Ovary (tissue), 9 donors: ENCODE data around the gene DCTD. TPM values are rescaled to one million over a fixed set of nuclear protein-coding genes. Genes with fewer than 3 reads are reported as not detected.

Experiments
- DNase-seq, 5 donors: peaks; one replicate each; pipeline ENCODE4 v3.0.0-alpha.2; 2019 to 2020
- H3K27ac ChIP-seq, 2 donors: fragments of 200-600 bp; one replicate each; pipeline versions ENCODE4 v1.5.1 to v1.8.0; 2019 to 2022
- H3K27me3 ChIP-seq: fragments of 200-600 bp; one replicate; pipeline ENCODE4 v1.8.0; 2022
- H3K36me3 ChIP-seq: fragments of 200-600 bp; sonication (generic); one replicate; pipeline ENCODE4 v1.5.1; 2019
- H3K4me1 ChIP-seq: one replicate; pipeline ENCODE4 v1.8.1; 2013; ENCODE audit warnings: mild to moderate bottlenecking, moderate library complexity; ENCODE audit not compliant: insufficient read depth
- H3K4me3 ChIP-seq: fragments of 200-600 bp; sonication (generic); one replicate; pipeline ENCODE4 v1.5.1; 2017
- H3K9me3 ChIP-seq, 2 donors: fragments of 200-600 bp in 1 of 2; sonication (generic) in 1 of 2; one replicate each; pipeline versions ENCODE4 v1.5.1 to v1.8.1; 2013 to 2019; ENCODE audit warnings: mild to moderate bottlenecking in 1 of 2, moderate library complexity in 1 of 2
- EP300 ChIP-seq: sonication (generic); formaldehyde crosslinking; IDR thresholded peaks from one replicate; pipeline ENCODE4 v1.6.1; 2017; ENCODE audit warnings: antibody characterized with exemption
- POLR2A ChIP-seq: fragments of 450-650 bp; IDR thresholded peaks from one replicate; pipeline ENCODE4 v1.6.1; 2017; ENCODE audit warnings: antibody characterized with exemption, mild to moderate bottlenecking, moderate library complexity
- WGBS, 3 donors: extraction: QIAGEN DNeasy Blood & Tissue Kit in 1 of 3; methylation state at CpG; one replicate each; pipeline versions ENCODE4 v1.1.5 to v1.1.7; 2013 to 2017; 5-methylcytosine and 5-hydroxymethylcytosine counted together
- intact Hi-C, 4 donors: fragments of 100-400 bp; cut with DNase I; formaldehyde crosslinking; loops; one replicate each; pipeline versions ENCODE4 v1.11.0 to v1.15.1; 2022 to 2023
- polyA plus RNA-seq, 2 donors: library from polyadenylated mRNA; stranded (reverse); fragments of 200-250 nt in 1 of 2; fragments of 350-450 nt in 1 of 2; fragmentation: Illumina TruSeq in 1 of 2; extraction: RNeasy Lipid Tissue Mini Kit (QIAGEN cat#74804) in 1 of 2; gene quantifications; one replicate each; pipeline ENCODE4 v1.2.3, GENCODE V29; 2013 to 2014
- total RNA-seq, 7 donors: library from RNA; depleted of rRNA in 2 of 7; stranded (reverse); fragments of >200 nt in 2 of 7; fragmentation: NEBNext Ultra II Directional in 3 of 7; extraction: Animal tissue kit (Norgen Biotek cat#: 25700) in 3 of 7; gene quantifications; one replicate each; pipeline versions ENCODE4 v1.1.0 to v1.2.4, GENCODE V29; 2016 to 2023
- TF ChIP-seq, protein P1 (sequence below), 3 donors: fragments of 450-650 bp in 2 of 3; fragments of 200-600 bp in 1 of 3; IDR thresholded peaks; one replicate each; pipeline versions ENCODE4 v1.5.1 to v1.8.0; 2016 to 2022; ENCODE audit warnings: antibody characterized with exemption in 3 of 3, mild to moderate bottlenecking in 1 of 3
- donor health status: DM: no; HTN: no; CAD: no; lungs with moderate emphysema.
- donor health status: DM: no; HTN: no; CAD: no.
- donor health status: Bipolar disorder and iron deficiency.
- donor health status: DM: yes; HTN: yes; CAD: no.
- donor health status: DM: no; HTN: no; CAD: no.
- donor health status: DM: yes; HTN: yes; CAD: no.

DCTD gene
- total and polyA plus RNA-seq, 9 donors = 34.1 to 272 (median 91.6) TPM

DNA sequence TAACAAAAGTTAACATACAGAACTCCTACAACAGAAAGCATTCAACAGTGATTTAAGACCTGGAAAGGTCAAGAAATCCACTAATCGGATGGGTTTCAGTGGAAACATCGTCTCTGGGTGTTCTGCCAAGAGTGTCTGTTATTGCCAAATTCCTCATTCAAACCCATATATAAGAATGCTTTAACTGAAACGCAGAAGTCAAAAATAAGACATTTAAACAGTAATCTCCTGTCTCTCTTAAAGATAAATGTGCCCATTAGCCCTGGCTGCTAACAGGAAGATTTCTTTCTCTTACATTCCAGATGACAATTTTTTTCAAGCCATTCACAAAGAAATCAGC lies 31.5 kb downstream of the DCTD start:
- H3K36me3 ChIP-seq = no peaks in the 10 kb centered on the region
- no peak for DNase-seq
- 4 to 8% (median 4%) methylated on average over 3 of the region's 3 CpGs for WGBS, 3 donors
- no peak overlapping the region for H3K4me3 ChIP-seq
- TF ChIP-seq, protein P1, sequence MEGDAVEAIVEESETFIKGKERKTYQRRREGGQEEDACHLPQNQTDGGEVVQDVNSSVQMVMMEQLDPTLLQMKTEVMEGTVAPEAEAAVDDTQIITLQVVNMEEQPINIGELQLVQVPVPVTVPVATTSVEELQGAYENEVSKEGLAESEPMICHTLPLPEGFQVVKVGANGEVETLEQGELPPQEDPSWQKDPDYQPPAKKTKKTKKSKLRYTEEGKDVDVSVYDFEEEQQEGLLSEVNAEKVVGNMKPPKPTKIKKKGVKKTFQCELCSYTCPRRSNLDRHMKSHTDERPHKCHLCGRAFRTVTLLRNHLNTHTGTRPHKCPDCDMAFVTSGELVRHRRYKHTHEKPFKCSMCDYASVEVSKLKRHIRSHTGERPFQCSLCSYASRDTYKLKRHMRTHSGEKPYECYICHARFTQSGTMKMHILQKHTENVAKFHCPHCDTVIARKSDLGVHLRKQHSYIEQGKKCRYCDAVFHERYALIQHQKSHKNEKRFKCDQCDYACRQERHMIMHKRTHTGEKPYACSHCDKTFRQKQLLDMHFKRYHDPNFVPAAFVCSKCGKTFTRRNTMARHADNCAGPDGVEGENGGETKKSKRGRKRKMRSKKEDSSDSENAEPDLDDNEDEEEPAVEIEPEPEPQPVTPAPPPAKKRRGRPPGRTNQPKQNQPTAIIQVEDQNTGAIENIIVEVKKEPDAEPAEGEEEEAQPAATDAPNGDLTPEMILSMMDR (IDR thresholded peaks at IDR 0.05) = no peak
- TF ChIP-seq POLR2A = no peak
- no peak for TF ChIP-seq EP300
- no peak overlapping the region for H3K27ac ChIP-seq
- intact Hi-C loops = no loop called here
- no peaks in the 10 kb centered on the region for H3K9me3 ChIP-seq
- H3K27me3 ChIP-seq = no peaks in the 10 kb centered on the region
- H3K4me1 ChIP-seq = peaks cover 7% of the 10 kb centered on the region

DNA sequence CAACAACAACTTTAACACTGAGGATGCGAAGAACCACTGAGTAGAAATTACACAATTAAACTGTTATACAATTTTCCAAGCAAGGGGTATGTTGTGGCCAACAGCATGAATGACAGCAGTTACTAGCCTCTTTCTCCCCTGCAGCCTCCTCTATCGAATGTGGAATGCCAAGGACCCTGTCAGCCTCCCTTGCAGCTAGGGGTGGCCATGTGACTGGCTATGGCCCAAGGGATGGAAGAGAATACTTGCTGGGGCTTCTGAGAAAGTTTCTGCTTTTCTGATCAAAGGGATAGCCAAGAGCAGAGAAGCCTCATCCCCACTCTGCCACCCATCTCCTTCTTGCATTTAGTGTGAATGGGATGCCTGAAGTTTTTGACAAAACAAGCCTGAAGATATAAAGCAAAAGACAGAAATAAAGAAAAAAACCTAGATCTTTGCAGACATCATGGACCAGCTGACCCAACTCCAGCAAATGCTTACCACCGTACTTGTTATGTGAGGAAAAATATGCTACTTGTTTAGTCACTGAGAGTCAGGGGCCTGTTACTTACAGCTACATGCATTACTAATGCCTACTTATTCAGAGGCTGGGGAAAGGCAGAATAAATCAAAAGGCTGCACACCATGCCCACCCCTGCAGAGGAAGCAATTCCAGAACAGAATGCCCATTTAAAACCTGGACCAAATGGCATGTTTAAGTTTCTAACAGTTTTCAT lies 32.0 kb downstream of the DCTD start:
- intact Hi-C loops = no loop called here
- no peak for TF ChIP-seq POLR2A
- TF ChIP-seq, protein P1 (IDR thresholded peaks at IDR 0.05) = no peak
- no peak for TF ChIP-seq EP300
- Histone ChIP-seq H3K9me3 (no peaks in the 10 kb centered on the region), H3K27ac (no peak overlapping the region), H3K27me3 (no peaks in the 10 kb centered on the region), H3K36me3 (no peaks in the 10 kb centered on the region), H3K4me1 (peaks cover 7% of the 10 kb centered on the region), H3K4me3 (no peak overlapping the region)
- WGBS, 3 donors = 75 to 77% (median 75%) methylated on average over 3 of the region's 3 CpGs
- DNase-seq = no peak

DNA sequence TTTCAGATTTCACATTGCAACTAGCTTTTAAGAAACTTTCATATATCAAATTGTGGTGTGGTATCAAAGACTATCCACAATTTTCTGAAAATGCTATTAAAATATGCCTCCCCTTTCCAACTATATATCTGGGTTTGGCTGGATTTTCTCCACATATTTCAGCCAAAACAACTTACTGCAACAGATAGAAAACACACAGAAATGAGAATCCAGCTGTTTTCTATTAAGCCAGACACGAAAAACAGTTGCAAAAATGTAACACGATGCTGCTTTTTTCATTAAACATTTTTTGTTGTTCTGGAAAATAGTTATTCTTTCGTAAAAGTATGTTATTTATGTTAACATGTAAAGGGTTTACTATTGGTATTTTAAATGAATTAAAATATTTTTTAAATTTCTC lies 33.1 kb downstream of the DCTD start:
- intact Hi-C loops = no loop called here
- Histone ChIP-seq H3K27me3 (no peaks in the 10 kb centered on the region), H3K4me1 (peaks cover 7% of the 10 kb centered on the region), H3K4me3 (no peak overlapping the region), H3K36me3 (no peaks in the 10 kb centered on the region), H3K9me3 (no peaks in the 10 kb centered on the region), H3K27ac (no peak overlapping the region)
- WGBS, 3 donors = 12 to 31% (median 16%) methylated on average over 3 of the region's 3 CpGs
- DNase-seq = no peak
- TF ChIP-seq, protein P1 (IDR thresholded peaks at IDR 0.05) = no peak
- TF ChIP-seq EP300 (no peak), POLR2A (no peak)

DNA sequence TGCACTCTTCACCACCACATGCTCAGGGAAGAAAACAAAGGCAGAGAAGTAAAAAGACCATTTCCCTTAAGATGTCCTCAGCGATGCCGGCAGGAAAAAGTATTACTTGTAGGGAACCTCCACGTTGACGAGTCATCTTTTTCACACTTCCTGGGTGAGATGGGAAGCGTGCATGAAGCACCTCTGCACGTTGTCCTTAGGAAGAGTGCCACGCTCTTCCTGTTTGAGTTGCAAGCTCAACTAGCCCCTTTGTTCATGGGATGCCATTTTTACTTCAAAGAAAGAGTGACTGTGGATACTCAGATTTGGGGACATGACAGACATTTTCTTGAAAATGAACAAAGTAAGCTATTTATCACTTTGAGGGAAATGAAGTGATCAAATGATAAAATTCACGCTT lies 33.8 kb downstream of the DCTD start:
- H3K9me3 ChIP-seq = no peaks in the 10 kb centered on the region
- H3K27ac ChIP-seq = no peak overlapping the region
- WGBS, 3 donors = 89 to 95% (median 93%) methylated on average over 8 of the region's 8 CpGs
- no peaks in the 10 kb centered on the region for H3K36me3 ChIP-seq
- no peak for TF ChIP-seq EP300
- TF ChIP-seq POLR2A = no peak
- TF ChIP-seq, protein P1 (IDR thresholded peaks at IDR 0.05) = no peak
- H3K4me1 ChIP-seq = peaks cover 7% of the 10 kb centered on the region
- H3K27me3 ChIP-seq = no peaks in the 10 kb centered on the region
- no peak for DNase-seq
- H3K4me3 ChIP-seq = no peak overlapping the region
- intact Hi-C loops = no loop called here
